Measurements from ENCODE around the gene ZFP62. TPM values are rescaled to one million over a fixed set of nuclear protein-coding genes. Genes with fewer than 3 reads are reported as not detected.

The ZFP62 gene
- total RNA-seq, 1 donor from 2014 or later: 20.0 TPM

DNA sequence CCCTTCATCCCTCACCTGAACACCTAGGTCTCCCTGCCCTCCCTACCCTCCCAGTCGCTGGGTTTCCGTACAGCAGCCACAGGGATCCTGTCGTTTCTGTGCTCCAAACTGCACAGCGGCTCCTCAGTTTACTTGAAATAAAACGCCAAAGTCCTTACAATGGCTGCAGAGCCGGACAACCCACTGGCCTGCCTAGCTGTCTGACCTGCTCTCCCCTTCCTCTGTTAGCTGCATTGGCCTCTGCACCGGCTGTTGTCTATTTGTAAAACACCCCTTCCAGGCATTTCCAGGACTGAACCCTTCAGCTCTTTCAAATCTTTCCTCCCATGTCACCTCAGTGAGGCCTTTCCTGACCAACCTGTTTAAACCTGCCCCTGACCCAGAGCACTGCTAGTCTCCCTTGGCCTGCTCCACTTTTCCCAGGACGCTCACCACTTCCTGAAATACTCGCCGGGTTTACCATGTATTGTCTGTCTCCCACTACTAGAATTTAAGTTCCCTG is 49.4 kb downstream of the ZFP62 start:
- DNase-seq (ENCODE audit: extremely low read depth, low read depth, low spot score): no peak

DNA sequence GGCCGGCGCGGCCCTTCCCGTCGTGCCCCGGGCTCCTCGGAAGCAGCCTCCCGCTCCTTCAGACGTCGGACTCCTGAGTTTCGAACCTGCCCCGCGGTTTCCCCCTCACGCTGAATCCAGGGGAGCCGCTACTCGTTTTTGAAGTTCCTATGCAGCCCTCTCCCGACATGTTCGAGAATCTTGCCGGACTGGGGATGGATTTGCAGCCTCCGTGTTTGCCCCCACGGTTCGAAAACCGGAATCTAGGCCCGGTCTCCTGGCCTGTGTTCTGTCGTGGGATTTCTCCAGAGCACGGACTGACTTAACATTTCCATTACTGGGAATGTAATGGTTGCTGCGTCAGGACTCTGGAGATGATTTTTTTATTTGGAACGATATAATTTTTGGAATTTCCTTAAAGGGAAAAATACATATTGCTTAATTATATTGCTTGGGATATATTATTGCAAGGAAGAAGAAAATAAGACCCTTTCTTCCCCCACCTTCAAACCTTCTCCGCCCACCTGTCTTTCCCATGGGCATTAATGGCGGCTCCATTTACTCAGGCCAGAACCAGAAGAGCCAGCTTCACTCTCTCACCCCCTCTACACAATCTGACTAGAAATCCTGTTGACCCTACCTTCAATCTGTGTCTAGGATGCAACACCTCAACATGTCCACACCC is 50.0 kb downstream of the ZFP62 start:
- DNase-seq (ENCODE audit: extremely low read depth, low read depth, low spot score): no peak

DNA sequence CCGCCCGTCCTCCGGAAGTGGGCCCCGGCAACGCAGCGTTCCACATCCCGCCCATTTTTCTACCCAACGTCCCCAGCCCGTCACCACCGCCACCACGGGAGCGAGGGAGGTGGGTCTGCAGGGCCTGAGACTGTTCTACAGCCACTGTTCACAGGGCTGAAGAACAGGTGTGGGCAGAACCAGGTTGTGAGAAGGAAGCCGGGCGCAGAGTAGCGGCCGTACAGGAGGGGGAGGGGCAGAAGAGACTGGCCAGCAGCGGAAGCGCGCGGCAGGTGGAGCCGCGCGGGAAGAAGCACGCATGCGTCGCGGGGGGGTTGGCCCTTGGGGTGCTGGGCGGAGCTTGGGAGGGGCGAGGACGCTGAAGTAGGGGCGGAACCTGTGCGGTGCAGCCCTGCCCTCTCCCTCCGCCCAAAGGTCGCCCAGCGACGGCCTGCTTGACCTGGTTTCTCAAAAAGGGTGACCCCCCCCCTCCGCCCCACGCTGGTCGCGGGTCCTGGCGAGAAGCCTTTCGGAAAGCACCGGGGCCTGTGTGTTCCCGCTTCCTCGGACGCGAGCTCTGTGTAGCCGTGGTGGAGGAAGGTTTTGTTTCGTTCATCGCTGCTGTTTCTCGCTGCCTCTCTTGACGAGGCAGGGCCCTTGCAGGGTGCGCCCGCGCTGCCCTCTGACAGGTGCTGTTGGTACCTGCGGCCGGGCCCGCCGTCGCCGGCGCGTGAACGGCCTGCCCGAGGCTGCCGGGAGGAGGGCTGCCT is 50.7 kb downstream of the ZFP62 start:
- no peak for DNase-seq (ENCODE audit: extremely low read depth, low read depth, low spot score)

DNA sequence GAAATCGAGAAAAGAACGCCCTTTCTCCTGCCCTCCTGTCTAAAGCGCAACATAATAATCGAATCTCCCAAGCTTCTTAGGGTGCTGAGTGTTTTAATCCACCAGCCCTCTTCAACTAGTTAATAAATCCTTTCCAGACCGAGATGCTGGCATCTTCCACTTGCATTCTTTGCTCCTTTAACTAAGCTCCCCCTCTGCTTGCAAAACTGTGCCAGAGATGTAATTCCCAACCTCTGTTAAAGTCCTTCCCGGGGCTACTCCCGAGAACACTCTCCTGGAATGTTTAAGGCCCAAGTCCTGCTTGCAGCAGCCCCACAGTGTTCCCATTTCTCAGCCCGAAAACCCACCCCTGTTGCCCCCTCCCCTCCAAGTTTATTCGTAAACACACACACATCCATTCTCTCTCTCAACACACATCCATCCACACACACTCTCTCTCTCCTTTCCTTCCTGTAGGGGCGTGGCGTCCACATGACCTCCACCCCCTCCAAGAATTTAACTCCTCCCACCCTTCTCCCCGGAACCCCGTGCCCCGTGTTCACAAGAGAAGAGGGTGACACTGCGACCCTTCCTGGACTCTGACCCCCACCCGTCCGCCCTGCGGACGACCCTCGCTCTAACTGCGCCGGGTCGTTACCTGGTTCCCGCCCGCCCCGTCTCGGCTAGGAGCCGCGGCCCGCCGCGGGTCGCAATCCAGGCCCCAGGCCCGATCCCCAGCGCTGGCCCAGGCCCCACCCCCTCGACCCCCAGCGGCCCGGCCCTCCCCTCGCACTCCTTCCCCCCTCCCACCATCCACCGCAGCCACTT is 51.5 kb downstream of the ZFP62 start:
- DNase-seq (ENCODE audit: extremely low read depth, low read depth, low spot score): no peak

DNA sequence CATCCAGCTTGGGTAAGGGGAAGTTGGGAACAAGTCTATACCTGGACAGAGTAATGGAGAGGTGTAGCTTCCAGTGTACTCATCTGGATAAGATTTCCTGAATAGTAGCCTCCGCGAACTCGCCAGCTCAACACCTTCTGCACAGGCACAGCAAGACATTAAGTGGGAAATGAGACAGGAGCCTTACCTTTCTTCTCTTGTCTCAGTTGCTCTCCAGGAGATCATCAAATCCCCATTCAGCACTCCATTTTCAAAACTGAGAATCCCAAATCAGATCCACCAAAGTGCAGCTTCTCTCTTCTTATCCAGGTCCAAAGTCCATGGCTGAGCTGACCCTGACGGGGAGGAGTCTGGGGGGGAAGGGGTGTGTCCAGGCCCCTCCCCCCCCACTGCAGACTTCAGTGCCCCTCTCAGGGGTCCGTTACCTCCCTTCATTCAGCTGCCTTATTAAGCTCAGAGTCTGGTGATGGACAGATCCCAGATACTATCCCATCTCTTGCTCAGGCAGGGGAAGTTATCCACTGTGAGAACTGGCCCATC is 52.5 kb downstream of the ZFP62 start:
- DNase-seq (ENCODE audit: extremely low read depth, low read depth, low spot score): no peak

DNA sequence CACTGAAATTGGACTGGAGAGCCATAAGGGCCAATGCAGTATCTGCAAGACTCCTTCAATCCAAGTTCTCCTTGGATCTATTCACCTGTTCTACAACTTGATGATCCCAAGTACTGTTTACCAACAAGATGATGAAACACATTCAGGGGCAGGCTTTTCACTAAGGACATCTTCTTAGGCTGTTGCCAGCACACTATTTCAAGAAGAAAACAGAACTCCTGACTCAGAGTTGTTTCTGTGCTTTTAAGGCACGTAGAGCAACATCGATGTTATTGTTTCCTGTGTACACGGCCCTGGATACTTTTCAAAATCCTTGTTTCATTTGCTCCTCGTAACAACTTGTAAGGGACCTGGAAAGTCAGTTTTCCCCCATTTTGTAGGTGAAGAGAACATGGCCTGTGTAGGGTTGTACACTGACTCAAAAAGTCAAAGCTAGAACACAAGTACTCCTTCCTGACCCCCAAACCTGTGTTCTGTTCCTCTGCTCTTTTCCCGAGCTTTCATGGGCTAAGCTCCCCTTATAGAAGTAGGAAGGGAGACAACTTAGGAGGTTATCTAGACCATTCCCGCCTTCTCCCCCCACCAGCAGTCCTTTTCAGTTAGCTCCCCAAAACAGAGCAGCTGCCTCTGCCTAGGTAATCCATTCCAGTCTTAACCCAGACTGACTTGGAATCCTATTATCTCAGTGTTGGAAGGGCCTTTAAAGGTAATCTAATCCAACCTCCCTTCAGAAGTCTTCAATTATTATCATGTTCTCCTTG is 53.2 kb downstream of the ZFP62 start:
- no peak for DNase-seq (ENCODE audit: extremely low read depth, low read depth, low spot score)

DNA sequence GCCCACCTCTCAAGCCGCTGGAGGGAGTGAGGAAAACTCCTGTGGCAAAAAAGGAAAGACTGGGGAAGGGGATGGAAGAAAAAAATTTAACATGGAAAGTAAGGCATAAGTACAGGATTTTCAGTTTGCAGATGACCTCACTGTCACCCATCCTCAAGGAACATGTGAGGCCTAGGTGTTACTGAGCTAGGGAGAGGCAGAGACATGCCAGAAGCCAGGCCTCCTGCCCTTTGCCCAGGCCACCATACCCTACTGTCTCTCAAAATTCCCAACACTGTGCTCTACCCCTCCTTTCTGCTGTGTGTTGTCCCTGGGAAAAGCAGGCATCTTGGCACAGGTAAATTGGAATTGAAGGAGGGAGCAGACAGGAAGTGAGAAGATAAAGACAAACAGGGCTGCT is 54.0 kb downstream of the ZFP62 start:
- DNase-seq (ENCODE audit: extremely low read depth, low read depth, low spot score): no peak

DNA sequence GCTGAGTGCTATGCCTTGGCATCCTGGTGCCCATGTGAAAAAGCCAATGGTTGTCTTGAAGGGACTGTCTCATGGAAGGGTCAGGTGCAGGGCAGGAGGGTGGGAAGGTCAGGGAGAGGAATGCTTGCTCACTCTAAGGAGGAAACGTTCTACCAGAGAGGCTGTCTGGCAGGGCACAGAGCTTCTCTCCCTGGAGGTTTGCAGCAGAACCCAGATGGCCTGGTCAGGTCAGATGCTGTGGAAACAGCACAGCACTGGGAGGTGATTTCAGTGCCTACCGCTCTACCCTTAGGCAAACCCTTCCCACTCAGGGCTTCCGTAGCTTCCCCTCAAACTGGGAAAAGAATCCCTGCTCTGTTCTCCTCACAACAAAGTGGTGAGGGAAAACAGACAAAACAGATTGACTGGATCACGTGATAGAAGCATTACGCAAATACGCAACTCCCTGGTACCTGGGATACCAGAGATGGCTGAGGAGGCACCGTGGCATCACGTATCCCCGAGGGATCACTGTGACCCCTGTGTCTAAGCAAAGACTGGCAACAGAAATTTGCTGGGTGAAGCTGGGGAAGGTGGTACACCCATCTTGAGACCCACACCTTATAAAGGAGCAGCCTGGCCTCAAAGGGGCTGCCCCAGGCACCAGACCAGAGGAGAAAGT is 54.6 kb downstream of the ZFP62 start:
- DNase-seq (ENCODE audit: extremely low read depth, low read depth, low spot score): no peak

DNA sequence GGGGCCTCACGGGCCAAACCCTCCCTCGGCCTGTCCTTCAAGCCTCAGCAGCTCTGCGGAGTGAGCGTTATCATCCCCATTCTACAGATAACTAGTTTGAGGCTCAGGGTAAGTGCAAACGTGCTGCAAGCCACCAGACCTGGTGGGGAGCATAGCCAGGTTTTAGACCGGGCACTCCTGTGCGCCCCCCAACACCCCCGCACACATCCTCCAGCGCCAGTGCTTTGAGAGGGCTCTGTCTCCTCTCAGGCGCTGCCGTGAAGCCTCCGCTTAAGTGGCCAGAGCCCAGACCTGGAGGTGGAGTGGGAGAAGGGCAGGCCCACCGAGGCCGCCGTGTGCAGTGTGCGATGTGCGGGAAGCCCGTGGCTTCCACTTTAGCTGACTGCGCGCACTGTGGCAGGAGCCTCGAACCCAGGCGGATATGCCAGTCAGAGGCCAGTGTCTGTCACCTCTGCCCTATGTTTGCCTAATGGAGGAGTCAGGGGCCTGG is 56.9 kb downstream of the ZFP62 start:
- no peak for DNase-seq (ENCODE audit: extremely low read depth, low read depth, low spot score)

DNA sequence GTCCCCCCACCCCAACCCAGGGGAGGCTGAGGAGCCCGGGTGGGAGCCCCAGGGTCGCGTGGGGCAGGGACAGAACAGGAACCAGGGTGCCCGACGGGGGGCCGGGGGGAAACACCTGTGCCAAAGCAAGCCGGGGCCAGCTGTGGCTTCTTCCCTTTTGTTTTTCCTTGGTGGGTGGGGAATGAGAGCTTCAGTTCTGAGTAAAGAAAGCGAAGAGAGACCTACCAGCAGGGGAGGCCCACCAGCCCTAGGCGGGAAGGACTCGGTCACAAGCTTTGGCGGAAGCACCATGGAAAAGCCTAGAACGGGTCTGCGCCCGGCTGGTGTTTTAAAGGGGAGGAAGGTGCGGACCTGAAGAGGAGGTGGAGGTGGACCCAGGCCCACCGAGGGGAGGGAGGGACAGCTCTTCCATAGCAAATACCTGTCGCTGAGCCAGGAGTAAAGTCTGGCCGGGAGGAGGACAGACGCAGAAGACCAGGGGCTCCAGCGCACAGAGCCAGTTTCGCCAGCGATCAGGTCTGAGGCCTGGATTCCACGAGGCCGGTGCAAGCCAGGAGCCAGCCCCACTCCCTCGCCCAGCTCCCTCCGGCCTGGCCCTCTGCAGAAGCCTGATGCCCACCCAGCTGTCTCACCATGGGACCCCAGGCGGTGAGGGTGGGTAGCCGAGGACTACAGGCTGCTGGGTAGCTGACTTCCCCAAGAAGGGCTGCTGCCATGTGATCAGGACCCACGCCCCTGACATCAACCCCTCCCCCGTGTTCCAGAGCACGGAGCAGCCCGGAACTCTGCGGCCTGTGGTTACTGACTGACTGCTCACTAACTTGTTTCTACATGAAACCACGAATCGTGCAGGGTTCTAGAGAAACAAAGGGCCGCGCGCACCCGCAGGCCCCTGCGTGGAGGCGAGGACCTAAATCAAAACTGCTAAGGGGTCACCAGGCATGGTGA is 57.6 kb downstream of the ZFP62 start:
- DNase-seq (ENCODE audit: extremely low read depth, low read depth, low spot score): no peak

DNA sequence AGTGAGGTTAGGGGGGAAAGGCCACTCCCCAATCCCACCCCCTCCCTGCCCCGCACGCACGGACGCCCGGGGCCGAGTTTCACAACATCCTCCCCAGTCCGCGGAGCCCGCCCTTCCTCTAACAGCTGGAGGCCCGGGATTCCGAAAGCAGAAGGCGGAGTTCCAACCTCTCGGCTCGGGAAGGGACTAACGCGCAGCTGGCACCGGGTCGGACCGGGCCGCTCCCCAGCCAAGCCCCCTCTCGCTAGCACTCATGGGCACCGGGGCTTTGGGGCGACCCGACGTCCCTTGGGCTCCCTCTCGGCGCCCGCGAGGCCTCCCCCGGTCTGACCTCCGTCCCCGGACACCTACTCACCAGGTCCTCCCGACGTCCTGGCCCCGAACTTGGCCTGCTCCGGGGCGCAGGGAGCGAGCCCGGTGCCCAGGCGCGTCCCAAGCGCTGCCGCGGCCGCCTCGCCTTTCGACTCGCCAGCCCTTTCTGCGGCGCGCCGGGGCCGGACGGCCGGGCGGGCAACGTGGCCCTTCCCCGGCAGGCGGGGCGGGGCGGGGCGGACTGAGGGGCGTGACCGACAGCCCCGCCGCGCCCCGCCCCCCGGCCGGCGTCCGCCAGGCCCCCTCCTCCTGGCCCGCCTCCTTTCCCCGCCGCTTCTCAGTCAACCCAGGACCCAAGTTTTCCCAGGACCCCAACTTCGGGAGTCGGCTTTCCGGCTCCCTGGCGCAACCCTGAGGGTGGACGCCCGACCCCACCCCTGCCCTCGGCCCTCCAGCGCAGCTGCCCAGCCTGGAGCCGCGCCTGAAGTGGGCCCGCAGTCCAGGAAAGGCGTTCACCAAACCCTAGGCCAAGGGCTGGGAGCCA is 58.5 kb downstream of the ZFP62 start, which contains the start of gene MGAT1:
Gene MGAT1, minus strand, starts transcription at position 482 of the 856 bp plus-strand sequence. CDS start 9,835 bp downstream, outside the sequence.
- no peak for DNase-seq (ENCODE audit: extremely low read depth, low read depth, low spot score)

DNA sequence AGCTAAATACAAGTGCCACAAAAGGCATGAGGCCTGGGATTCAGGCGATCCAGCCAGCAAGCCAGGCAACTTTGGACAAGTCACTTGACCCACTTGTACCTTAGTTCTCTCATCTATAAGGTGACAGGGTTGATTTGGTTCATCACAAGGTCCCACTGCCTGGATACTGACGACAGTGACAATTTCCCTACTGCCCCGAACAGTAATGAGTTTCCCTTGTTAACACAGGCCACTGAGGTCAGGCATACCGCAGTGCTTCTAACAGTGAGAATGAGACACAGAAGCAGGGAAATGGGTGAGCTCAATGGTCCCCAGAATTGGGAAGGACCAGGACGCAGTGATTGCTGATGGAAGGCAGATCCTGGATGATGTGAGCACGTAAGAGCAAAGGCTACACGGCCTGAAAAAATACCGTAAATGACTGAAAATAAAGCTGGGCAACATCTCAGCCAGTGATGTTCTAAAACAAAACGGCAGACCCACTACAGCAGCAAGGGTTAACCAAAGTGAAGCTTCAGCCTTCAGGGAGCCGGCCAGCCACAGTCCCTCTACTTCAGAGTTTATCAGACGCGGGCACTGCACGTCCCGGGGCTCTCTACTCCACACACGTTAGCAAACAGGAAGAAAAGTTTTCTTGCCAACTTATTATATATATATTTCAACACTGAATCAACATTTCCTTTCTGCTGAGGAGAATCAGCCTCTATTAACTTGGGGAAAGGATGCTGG is 59.3 kb downstream of the ZFP62 start:
- DNase-seq (ENCODE audit: extremely low read depth, low read depth, low spot score): no peak

DNA sequence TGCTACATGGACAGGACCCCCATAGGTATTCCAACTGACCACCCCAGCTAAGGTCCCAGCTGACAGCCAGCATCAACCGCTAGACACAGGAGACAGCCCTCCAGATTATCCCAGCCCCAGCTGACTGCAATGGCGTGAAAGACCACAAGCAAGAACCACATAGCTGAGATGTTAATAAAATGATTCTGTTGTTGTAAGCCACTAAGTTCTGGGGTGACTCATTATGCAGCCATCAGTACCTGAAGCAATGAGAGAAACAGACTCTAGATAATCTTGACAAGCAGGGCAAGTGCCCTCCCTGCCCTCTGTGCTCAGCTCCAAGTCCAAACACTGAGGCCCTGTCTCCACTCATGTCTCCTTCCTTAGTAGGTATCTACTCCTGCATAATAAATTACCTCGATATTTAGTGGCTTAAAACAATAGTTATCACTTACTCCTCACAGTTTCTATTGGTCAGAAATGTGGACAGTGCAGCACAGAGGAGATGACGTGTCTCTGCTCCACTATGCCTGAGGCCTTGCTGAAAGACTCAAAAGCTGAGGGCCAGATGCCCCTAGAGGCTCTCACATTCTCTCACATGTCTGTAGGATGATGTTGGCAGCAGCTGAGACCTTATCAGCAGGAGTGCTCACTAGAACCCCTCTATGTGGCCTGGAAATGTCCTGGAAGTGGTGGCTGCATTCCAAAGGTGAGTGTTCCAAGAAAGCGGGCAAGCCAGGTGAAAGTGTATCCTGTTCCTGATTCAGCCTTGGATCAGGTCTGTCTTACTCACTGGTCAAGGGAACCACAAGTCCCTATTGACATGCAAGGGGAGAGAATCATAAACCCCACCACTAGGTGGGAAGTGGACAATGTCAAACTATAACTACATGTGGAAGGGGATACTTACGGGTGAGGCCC is 60.9 kb downstream of the ZFP62 start:
- no peak for DNase-seq (ENCODE audit: extremely low read depth, low read depth, low spot score)

DNA sequence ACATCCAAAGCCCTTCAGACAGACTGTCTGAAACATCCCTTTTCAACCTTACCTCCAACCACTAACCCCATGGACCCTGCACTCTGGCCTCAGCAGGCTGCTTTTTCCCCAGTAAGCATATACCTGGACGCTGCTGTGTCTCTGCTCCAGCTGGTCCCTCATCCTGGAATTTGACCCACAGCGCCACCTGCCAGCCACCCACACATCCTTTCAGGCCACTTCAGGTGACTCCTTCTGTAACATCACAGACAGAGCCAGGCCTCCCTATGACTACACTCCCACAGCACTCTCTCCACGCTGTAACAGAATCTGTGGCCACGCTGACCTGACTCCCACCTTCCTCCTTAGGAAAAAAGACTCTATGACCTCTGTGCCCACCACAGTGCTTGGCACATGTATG is 61.9 kb downstream of the ZFP62 start:
- no peak for DNase-seq (ENCODE audit: extremely low read depth, low read depth, low spot score)

DNA sequence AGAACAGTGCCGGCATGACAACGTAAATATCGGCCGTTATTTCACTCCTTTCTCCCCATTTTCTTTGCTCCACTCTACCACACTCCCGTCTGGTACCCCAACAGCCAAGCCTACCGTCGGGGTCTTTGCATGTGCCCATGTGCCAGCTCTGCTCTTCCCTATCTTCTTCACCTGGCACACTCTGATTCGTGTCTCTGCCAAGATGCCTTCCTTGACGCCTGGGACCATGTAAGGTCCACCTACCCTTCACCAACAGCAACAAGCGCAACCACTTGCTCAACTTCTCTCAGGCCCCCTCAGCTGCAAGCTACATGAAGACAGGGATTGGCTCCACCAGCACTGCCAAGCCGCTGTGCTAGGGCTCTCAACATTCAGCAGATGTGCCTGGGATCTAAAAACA is 62.9 kb downstream of the ZFP62 start:
- DNase-seq (ENCODE audit: extremely low read depth, low read depth, low spot score): no peak

Data from glomerular endothelial cell (primary cell).